ENCODE results near the gene MSH5. TPM values are rescaled to one million over a fixed set of nuclear protein-coding genes. Genes with fewer than 3 reads are reported as not detected.
A peak's percentile ranks its signal among the peaks of the same experiment; 100 is the strongest.

Gene MSH5
- total and polyA plus RNA-seq, 2 experiments from 2014 or later: 12.1 to 23.9 TPM

- H3K4me1 ChIP-seq (ENCODE audit: insufficient read depth): peaks cover 14% of the 10 kb centered on the region
- H3K4me1 Mint-ChIP-seq: peaks cover 24% of the 10 kb centered on the region
- H3K27me3 ChIP-seq (ENCODE audit: insufficient read depth): no peaks in the 10 kb centered on the region
- H3K4me2 ChIP-seq: no peak within 1 kb of the TSS
- H3K79me2 ChIP-seq (replicated peaks; ENCODE audit: insufficient read depth): no peaks in the 10 kb centered on the region
- no peaks in the 10 kb centered on the region for H3K36me3 ChIP-seq (ENCODE audit: insufficient read depth)
- peak within 1 kb of the TSS; percentile 59; the same call in 1 of the 2 replicates for H3K27ac Mint-ChIP-seq
- no peaks in the 10 kb centered on the region for H3K9me2 ChIP-seq (ENCODE audit: insufficient read depth)
- H3F3A ChIP-seq (replicated peaks; ENCODE audit: low read depth): 0 out of 2 replicates have a peak, but pooled peaks cover 2% of the 10 kb centered on the region
- no peak within 1 kb of the TSS for H3K4me3 ChIP-seq
- peaks cover 7% of the 10 kb centered on the region for H3K27me3 Mint-ChIP-seq (ENCODE audit: insufficient read depth, low read depth, poor library complexity)
- no peak within 1 kb of the TSS for H3K27ac ChIP-seq (ENCODE audit: low read depth)
- H3K36me3 Mint-ChIP-seq (ENCODE audit: low read depth): peaks cover 22% of the 10 kb centered on the region
- ATAC-seq (no peak), DNase-seq (ENCODE audit: low spot score) (no peak)
- TF ChIP-seq CREB1 (CRISPR knock-in tag; IDR thresholded peaks at IDR 0.05; ENCODE audit: low read depth): no peak
- no peak for TF ChIP-seq POLR2AphosphoS5 (IDR thresholded peaks at IDR 0.05; ENCODE audit: low read depth)
- no peak for TF ChIP-seq ZNF331 (CRISPR knock-in tag; IDR thresholded peaks at IDR 0.05; ENCODE audit: low read depth)
- TF ChIP-seq JUNB (IDR thresholded peaks at IDR 0.05; ENCODE audit: unreplicated experiment): no peak
- no peak for TF ChIP-seq ZNF114 (CRISPR knock-in tag; IDR thresholded peaks at IDR 0.05)
- TF ChIP-seq STAT1 (IDR thresholded peaks at IDR 0.05; ENCODE audit: unreplicated experiment): no peak
- TF ChIP-seq NANOG (IDR thresholded peaks at IDR 0.05; ENCODE audit: borderline replicate concordance): no peak
- TF ChIP-seq ZNF462 (CRISPR knock-in tag; IDR thresholded peaks at IDR 0.05): no peak
- no peak for TF ChIP-seq CTCF (conservative IDR thresholded peaks at IDR 0.05; ENCODE audit: low read depth in 2 of 2)
- no peak for TF ChIP-seq REST (IDR thresholded peaks at IDR 0.05; ENCODE audit: unreplicated experiment)
- H4K20me1 ChIP-seq (replicated peaks; ENCODE audit: insufficient read depth): no peaks in the 10 kb centered on the region
- no peak within 1 kb of the TSS for H2AFZ ChIP-seq
- no peaks in the 10 kb centered on the region; the same call in 2 of the 3 replicates for H3K9me3 Mint-ChIP-seq
- peak within 1 kb of the TSS; percentile 2; the same call in 1 of the 3 replicates for H3K4me3 Mint-ChIP-seq
Observed at GRCh38 chr6:31762356-31762755, 22.6 kb downstream of the MSH5 start, which contains the start of gene SAPCD1. Gene SAPCD1 (plus strand): TSS chr6:31762656. CDS start chr6:31763055, 399 bp downstream.
